HG03135 (cell line): Measurements from ENCODE around the gene C6orf47.
"Not testable (repeated sequence)": the region's sequence is repeated elsewhere in the genome, so short reads cannot be mapped to it uniquely, and the experiment has no call there.

ENCODE experiments used
- ATAC-seq: cut with Tn5 transposase; IDR thresholded peaks from one replicate; pipeline ENCODE4 v1.9.1; 2021; ENCODE audit warnings: mild to moderate bottlenecking, moderate library complexity; ENCODE audit not compliant: unreplicated experiment

Gene C6orf47

GRCh38 chr6:31660381-31661261 lies at the start of gene C6orf47:
Gene C6orf47 (minus strand): TSS chr6:31660778. CDS start chr6:31659947, 831 bp downstream.
- ATAC-seq, result peak; percentile 36

- not testable (repeated sequence) for ATAC-seq
Measured at GRCh38 chr6:31709157-31709556, 48.6 kb upstream of the C6orf47 start.

GRCh38 chr6:31708224-31708623 lies 47.6 kb upstream of the C6orf47 start:
- no peak for ATAC-seq

- no peak for ATAC-seq
Measured at GRCh38 chr6:31707701-31708100, 47.1 kb upstream of the C6orf47 start.

- no peak for ATAC-seq
Measured at GRCh38 chr6:31706599-31706998, 46.0 kb upstream of the C6orf47 start, which contains the start of gene LY6G6F. Gene LY6G6F (plus strand): TSS chr6:31706866. CDS start chr6:31706907, 41 bp downstream.

- no peak for ATAC-seq
Measured at GRCh38 chr6:31705931-31706330, 45.4 kb upstream of the C6orf47 start.

GRCh38 chr6:31702819-31703716 lies 42.5 kb upstream of the C6orf47 start, which contains the start of gene ABHD16A:
Gene ABHD16A (minus strand): TSS chr6:31703324. CDS start chr6:31703281, 43 bp downstream.
- peak; percentile 88 for ATAC-seq

GRCh38 chr6:31702405-31702818 lies 41.8 kb upstream of the C6orf47 start:
- ATAC-seq, result no peak

- ATAC-seq, result no peak
Measured at GRCh38 chr6:31701666-31702404, 41.3 kb upstream of the C6orf47 start.

- ATAC-seq, result no peak
Measured at GRCh38 chr6:31700740-31701401, 40.3 kb upstream of the C6orf47 start.

- no peak for ATAC-seq
Measured at GRCh38 chr6:31697555-31697954, 37.0 kb upstream of the C6orf47 start.

GRCh38 chr6:31693535-31693934 lies 33.0 kb upstream of the C6orf47 start:
- no peak for ATAC-seq

GRCh38 chr6:31692886-31693285 lies 32.3 kb upstream of the C6orf47 start:
- ATAC-seq, result no peak

GRCh38 chr6:31692353-31692752 lies 31.8 kb upstream of the C6orf47 start:
- ATAC-seq, result no peak

GRCh38 chr6:31691564-31692108 lies 31.1 kb upstream of the C6orf47 start:
- ATAC-seq, result no peak

GRCh38 chr6:31691078-31691463 lies 30.5 kb upstream of the C6orf47 start:
- no peak for ATAC-seq

- ATAC-seq, result no peak
Measured at GRCh38 chr6:31690231-31691077, 29.9 kb upstream of the C6orf47 start.

GRCh38 chr6:31689249-31690110 lies 28.9 kb upstream of the C6orf47 start:
- ATAC-seq, result no peak
